Measurements from ENCODE around the gene ANTXR2.

Gene ANTXR2

DNA sequence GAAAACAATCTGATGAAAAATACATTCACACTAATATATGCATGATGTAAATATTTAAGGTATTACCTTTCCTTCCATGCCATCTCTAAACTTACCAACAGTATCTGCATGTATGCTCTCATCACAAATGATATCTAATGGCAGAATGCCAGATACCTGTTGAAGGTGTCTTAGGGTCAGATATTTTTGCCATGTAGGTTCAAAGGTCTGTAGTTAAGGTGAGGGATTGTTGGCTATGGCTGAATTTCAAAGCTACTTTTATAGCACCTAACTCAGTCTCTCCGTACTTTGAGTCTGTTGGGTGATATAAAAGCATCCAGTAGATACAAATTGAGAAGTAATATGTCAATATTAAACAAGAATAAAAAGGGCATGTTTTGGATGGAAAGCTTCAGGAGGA is 19.8 kb upstream of the ANTXR2 start:
- no peak for FAIRE-seq

DNA sequence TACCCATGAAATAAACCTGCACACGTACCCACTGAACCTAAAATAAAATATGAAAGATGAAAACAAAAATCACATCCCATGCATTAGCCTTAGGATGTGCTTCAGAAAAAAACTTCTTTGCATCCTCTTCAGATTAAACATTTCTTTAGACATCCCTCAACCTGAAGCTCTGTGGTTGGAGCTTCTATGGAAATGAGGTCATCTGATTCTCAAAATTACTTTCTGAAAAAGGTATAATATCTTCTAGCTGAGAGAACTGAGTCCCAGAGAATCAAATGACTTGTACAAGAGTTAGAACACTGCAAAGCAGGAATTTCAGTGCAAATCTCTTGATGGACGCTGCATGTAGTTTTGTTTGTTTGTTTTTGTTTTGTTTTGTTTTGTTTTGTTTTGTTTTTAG is 19.1 kb upstream of the ANTXR2 start:
- DNase-seq (ENCODE audit: insufficient read length, low spot score) (no peak), FAIRE-seq (no peak)

More for the DNA sequence above, 19.8 kb upstream of the ANTXR2 start:
- no peak for DNase-seq (ENCODE audit: insufficient read length, low spot score)

DNA sequence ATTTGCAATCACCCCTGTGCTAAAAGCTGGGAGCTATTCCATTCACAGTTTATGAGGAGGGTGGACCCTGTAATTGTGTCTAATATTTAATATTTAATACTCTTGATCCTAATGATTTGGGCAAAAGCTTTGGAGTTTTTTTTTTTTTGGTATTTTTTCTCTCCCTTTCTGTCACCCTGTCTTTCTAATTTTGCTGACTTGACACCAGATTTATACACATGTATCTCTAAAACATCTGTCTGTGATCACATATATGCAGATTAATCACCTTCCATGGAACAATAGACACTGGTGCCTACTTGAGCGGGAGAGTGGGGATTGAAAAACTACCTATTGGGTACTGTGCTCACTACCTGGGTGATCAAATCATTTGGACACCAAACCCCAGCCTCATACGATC is 18.7 kb upstream of the ANTXR2 start:
- DNase-seq (ENCODE audit: insufficient read length, low spot score): no peak
- FAIRE-seq: no peak

DNA sequence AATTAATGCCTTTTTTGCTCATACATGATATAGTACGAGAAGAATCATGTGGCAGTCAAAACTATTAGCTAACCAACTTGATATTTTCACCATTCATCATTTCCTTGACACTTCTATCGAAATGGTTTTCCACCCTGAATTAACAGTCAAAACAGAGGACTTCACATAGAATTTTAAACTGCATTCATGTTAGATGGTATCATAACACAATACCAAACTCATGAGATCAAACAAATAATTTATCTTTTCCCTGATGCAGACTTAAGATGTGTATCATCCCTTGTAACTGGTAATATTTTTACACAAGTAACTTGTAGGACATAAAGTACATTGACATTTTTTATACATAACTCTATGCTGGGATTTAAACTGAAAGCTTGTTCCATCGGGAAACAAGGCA is 18.2 kb upstream of the ANTXR2 start:
- DNase-seq (ENCODE audit: insufficient read length, low spot score) (no peak), FAIRE-seq (no peak)

DNA sequence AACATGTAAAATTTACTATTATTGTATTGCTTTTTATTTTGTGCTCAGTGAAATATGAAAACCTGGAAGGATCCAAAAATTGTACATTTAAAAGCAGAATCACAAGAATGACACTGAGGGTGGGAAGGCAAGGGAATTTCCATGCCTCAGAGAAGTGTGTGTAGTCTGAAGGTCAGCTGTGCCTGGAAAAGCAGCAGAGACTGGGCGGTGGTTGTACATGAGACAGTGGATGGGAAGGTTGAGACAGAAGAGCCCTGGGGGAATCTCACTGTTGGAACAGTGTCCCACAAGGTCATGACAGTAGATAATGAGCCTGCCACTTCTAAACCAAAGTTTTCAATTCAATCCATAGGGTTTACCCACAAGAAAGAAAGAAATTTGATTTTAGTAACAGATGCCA is 17.1 kb upstream of the ANTXR2 start:
- FAIRE-seq (no peak), DNase-seq (ENCODE audit: insufficient read length, low spot score) (no peak)

DNA sequence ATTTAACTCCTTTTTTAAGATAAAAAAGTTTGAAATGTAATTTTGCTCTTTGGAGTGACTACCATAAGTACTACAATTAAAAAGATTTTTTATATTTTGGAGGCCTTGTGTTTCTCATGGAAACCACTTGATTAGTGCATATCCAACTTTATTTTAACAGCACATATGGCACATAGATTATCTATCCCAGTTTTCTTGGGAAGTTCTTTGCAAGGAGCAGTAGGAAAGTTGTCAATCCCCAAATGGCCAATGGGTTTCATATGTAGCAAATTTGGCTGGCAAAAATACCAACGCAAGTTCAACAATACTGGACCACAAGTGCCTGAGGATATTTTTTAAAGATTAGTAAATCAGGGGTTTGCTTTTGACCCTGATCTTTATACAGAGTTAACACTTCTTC is 15.4 kb upstream of the ANTXR2 start:
- no peak for FAIRE-seq
- no peak for DNase-seq (ENCODE audit: insufficient read length, low spot score)

DNA sequence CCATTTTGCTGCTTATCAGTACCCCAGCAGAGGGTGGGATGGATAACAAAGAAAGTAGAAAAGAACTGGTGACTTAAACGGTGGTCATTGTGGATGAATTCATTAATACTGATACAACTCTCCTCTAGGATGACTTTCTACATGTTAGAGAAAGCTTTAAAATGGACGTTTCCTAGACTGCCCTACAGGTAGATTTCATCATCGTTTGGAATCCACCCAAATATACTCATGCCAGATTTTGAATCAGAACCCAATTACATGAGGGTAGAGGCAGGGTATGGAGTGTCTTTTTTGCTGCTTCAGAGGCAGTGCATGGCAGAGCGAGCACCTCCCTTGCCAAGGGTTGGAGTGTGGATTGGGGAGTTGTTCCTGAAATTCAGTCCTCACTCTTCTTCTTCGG is 13.3 kb upstream of the ANTXR2 start:
- DNase-seq (ENCODE audit: insufficient read length, low spot score) (no peak), FAIRE-seq (no peak)

DNA sequence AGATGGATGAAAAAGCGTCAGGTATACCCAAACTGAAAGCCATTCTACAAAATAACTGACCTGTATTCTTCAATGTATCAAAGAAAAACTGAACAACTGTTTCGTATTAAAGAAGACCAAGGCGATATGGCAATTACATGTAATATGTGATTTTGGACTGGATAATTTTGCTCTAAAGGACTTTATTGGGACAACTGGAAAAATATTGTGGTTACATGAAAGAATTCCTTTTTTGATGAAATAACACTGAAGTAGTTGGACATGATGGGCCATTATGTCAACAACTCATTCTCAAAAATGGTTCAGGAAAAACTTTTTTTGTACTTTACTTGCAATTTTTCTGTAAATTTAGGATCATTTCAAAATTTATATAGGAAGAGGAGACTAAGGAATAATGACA is 12.1 kb upstream of the ANTXR2 start:
- DNase-seq (ENCODE audit: insufficient read length, low spot score) (no peak), FAIRE-seq (no peak)

DNA sequence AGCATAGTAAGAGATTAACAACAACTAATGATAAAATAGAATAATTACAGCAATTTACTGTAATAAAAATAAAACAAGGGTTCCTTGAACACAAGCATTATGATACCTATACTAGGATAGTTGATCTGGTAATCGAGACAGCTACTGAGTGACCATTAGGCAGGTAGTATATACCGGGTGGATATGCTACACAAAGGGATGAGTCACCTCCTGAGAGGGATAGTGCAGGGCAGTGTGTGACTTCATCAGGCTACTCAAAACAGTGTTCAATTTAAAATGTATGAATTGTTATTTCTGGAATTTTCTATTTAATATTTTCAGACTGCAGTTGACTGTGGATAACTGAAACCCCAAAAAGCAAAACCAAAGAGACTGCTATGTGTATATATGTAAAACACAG is 9.7 kb upstream of the ANTXR2 start:
- FAIRE-seq: no peak
- no peak for DNase-seq (ENCODE audit: insufficient read length, low spot score)

DNA sequence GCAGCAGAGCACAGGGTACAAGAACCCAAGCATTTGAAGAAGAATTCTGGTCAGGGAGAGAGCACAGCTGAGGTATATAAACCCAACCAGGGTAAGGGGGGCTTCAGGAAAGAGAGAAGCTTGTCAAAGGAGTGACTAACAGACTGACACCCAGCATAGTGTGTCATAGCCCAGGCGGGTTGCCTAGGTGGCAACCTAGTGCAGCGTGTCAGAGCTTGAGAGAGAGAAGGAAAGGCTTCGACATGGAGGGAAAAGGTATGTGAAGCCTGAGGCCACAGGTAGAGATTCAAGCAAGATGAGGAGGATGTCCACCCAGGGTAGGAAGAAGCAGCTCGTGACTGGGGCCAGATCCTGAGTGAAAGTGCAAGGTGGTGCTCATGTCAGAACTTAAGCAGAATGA is 8.5 kb upstream of the ANTXR2 start:
- no peak for FAIRE-seq
- DNase-seq (ENCODE audit: insufficient read length, low spot score): no peak

DNA sequence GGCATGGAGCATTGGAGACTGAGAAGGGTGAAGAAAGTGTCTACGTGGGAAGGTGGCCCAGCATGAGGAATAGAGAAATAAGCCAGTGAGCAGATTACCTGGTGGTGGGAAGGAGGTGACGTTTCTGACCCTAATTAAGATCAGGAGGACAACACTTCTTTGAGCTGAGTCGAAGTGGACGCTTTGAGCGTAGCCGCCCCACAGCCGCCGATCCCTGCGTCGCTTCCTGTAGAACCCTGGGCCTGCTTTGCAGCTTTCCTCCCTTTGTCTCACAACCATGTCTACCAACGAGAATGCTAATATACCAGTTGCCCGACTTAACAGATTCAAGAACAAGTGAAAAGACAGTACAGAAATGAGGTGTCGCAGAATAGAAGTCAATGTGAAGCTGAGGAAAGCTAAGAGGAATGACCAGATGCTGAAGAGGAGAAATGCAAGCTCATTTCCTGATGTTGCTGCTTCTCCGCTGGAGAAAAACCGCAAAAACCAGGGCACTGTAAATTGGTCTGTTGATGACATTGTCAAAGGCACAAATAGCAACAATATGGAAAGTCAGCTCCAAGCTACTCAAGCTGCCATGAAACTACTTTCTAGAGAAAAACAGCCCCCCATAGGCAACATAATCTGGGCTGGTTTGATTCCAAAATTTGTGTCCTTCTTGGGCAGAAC is 6.4 kb upstream of the ANTXR2 start:
- DNase-seq (ENCODE audit: insufficient read length, low spot score) (no peak), FAIRE-seq (no peak)

DNA sequence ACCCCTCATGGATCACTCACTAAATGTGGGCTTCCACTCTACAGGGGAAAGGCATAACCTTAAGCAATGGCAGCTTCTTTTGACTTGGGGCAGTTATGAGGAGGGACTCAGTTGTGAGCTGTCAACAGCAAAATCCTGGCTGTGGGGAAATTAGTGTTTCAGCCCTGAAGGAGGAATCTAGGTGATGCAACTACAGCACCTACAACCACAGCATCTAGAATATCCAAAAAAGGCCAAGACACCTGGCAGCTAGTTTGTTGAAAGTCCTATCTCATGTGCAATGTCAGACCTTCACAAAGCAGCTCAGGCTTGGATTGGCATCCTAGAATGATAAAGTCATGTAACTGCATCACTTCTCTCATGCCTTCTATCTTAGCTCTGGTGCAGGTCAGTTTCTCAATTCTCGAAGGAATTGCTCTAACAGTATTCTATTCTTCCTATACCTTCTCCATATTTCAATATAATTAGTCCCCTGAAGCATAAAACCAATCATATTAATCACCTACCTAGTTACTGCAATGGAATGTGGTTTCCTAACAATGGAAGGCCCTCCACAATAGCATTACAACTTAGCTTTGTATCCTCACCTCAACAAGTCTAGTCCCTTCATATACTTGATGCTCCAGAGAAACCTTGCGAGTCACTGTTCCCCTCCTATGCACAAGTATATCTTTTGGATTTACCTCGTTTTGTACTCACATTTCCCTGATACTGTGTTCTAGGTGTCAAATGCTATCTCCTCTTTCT is 5.5 kb upstream of the ANTXR2 start:
- DNase-seq (ENCODE audit: insufficient read length, low spot score) (no peak), FAIRE-seq (no peak)

DNA sequence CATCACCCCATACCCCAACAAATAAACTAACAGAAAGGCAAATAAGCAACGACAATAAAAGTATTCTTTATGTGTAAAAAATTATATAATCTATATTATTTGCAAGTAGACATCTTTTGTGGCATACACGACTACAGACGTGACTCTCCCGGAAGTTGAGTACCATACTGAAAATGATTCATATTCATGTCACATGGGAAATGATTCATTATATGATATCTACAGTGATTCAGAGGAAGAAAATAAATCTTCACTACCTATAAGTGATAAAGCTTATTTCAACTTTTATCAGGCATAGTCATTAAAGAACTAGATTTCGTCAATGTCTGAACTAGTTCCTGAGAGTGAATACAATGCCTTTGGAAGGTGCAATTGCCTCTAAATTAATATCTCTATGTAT is 4.6 kb upstream of the ANTXR2 start:
- no peak for DNase-seq (ENCODE audit: insufficient read length, low spot score)
- FAIRE-seq: no peak

DNA sequence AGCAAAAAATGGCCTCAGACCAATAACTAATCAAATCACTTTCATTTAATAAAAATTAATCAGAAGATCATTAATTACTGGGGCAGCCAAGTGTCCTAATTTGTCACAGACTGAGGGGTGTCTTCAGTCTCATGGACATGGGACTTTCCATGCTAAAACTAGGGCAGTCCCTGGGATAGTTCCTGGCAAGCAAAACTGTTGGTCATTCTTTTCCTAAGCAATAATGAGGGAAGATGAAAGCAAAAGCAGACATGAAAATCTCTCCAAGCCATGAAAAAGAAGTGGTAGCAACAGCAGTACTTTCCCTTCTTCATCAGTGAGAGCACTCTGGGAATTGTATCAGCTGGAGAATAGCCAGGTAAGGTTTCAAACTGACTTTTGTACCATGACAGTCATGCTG is 3.7 kb upstream of the ANTXR2 start:
- DNase-seq (ENCODE audit: insufficient read length, low spot score) (no peak), FAIRE-seq (no peak)

DNA sequence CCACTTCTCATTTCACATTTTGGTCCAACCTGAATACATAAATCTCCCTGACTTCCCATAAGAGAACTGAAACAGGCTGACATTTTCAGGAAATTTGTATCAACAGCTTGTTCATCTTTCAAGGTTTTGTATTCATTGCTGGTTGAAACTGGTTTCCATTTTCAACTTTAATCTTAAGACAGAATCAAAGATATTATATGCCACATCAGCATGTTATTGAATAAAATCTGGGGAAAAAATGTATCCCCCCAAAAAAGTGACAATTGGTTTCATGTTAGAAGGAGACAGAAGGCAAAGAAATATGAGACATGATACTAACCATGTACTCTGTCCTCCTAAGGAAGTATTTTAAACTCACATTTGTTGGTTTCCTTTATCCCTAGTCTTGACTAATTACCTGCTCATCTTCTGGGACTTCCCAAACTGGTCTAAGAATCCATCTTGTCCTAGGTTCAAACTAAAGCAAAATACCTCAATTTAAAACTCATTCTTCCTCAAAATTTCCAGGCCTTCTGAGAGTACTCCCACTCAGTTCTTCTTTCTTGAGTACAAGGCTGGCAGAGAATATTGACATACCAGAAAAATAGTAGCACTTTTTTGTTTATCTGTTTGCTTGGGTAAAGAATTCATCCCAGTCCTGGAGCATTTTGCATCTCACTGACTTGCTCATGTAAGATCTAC is 3.1 kb upstream of the ANTXR2 start:
- DNase-seq (ENCODE audit: insufficient read length, low spot score): no peak
- FAIRE-seq: no peak

DNA sequence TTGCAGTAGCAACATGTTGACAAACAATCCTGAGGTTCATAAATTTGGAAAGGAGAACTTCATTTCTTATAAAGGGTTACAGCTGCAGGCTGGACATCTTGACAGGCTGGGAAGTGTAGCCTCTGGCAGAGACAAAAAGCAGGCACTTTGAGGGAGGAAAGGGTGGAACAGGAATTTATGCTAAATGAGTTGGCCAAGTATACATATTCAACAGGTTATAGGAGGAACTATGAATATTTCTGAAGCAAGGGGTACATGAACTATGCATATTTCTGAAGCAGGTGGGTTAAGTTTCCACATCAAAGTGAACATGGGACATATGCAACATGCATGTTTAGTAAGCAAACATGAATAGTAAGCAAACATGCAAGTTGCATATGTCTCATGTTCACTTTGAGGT is 1.6 kb upstream of the ANTXR2 start:
- DNase-seq (ENCODE audit: insufficient read length, low spot score) (no peak), FAIRE-seq (no peak)

DNA sequence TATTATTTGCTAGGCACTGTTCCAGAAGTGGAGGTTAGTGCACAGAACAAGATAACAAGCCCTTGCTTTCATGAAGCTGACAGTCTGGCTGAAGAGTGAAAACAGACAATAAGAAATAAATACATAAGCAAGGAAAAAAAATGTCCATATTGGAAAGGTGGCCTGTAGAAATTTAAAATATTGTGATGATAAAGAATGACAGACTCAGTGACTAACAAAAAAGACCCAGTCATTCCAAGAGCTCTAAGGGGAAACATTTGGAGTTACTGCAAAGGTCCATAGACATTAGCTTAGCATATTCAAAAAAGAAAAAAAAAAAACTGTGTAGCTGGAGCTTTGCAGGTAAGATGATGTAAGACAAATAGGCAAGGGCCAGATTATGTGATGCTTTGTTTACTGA is 1.0 kb upstream of the ANTXR2 start:
- DNase-seq (ENCODE audit: insufficient read length, low spot score): no peak
- no peak for FAIRE-seq

DNA sequence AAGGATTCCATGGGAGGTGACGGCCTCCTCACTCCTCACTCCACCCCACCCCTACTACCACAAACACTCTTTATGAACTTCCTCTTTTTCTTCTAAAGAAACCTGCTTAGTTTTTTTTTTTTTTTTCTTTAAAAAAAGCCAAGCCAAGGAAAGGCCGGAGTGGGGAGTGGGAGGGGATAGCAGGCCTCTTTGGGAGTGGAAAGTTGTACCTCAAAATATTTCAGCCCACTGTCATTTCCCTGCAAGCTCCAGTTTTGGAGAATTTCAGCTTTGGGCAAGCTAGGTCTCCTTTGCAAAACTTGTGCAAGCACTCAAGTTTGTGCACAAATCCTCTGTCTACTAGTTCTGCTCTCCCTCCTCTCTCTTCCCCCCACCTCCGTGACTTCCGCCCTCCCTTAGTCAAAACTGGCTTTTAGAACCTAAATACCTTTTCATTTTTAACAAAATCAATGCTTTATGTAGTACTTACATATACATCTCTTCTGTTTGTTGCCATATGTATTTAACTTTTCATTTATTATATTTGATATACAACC is 512 bp upstream of the ANTXR2 start:
- no peak for DNase-seq (ENCODE audit: insufficient read length, low spot score)
- no peak for FAIRE-seq

DNA sequence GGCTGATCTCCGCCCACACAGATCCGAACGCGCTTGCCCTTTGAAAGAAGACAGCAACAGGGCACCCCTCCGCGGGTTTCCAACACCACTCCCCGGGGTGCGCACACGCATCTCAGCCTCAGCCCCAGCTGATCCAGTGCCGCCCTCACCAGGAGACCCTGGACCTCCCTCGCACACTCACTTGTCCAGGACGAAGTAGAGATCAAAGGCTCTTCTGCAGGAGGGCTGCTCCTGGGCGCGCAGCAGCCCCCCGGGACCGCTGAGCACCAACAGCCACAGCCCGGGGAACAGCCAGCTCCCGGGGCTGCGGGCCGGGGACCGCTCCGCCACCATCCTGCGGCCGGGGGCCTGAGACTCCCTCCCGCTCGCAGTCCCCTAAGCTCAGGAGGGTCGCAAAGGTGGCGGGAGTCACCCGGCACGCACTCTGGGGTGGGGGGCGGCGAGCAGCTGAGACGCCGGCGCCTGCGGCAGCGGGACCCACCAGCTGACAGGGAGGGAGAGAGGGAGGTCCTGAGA is 743 bp downstream of the ANTXR2 start:
- FAIRE-seq: no peak
- DNase-seq (ENCODE audit: insufficient read length, low spot score): no peak

DNA sequence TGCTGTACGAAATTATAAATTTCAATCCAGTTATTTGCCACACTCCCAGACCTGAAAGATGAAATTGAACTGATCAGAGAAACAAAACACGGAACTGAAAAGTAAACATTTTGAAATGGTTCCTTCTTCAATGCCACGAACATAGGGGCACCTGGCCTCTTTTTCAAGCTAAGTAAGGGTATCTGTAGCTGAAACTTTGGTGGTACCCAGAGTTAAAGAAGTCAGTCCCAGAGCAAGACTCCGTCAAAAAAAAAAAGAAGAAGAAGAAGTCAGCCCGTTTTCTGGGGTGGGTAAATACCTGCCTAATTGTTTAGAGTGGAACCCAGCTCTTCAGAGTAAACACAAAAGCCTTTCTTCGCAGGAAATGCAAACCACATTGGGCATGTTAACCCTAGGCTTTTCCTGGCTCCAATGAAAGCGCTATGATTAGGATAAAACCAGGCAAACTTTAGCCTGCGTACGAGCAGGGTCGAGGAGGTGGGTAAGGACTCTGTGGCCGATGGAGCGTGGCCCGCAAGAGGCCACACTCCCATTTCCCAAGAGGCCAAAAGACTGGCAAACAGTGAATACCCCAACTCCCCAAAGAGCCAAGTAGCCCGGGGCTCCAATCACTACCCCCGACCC is 1.3 kb downstream of the ANTXR2 start:
- DNase-seq (ENCODE audit: insufficient read length, low spot score): no peak
- FAIRE-seq: no peak
